Esophagus squamous epithelium (tissue), 4 donors: Measurements from ENCODE around the gene CSDE1.

Source experiments
- POLR2A ChIP-seq, 4 donors: fragments of 450-650 bp; IDR thresholded peaks; one replicate each; pipeline ENCODE4 v1.6.1; 2017; ENCODE audit warnings: antibody characterized with exemption in 4 of 4, mild to moderate bottlenecking in 4 of 4, moderate library complexity in 3 of 4
- TF ChIP-seq, protein P1 (sequence below), 6 experiments: fragments of 450-650 bp in 4 of 6; fragments of 200-600 bp in 2 of 6; sonication (generic) in 2 of 6; IDR thresholded peaks; one replicate each; pipeline ENCODE4 v1.5.1; 2016 to 2019; ENCODE audit warnings: antibody characterized with exemption in 6 of 6, mild to moderate bottlenecking in 4 of 6, moderate library complexity in 4 of 6

DNA sequence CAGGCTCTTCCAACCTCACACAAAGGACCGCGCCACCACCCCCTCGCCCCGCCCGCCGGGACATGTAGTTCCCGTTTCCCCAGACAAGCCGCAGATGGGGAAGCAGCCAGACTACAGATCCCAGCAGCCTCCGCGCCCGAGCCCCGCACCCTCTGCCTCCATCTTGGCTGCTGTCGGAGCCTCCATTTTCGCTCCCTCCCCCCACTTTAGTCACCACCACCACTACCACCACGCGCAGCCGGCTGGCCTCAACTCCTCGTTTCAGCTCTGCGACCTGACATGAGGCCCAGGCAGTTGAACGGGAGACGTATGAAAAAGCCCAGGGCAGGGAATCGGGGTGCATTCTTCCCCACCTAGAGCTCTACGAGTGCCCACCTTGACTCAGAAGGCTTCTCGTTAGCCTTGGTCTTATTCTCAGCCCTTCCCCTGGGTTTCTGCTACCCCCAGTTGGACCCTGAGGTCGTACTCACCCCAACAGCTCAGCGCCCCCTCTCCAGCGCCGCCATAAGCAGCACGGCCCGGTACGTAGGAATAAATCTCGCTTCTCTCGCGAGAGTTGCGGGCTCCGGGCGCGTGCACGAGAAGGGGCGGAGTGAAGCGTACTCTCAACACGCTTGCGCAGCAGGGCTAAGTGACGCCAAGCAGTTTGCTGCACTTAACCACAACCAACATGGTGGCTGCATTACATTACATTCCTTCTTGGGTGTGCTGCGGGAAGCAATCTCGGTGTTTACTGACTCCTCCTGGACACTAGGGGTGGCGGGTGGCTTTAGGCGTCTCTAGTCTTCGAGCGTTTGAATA lies at the start of gene CSDE1:
- TF ChIP-seq, protein P1, sequence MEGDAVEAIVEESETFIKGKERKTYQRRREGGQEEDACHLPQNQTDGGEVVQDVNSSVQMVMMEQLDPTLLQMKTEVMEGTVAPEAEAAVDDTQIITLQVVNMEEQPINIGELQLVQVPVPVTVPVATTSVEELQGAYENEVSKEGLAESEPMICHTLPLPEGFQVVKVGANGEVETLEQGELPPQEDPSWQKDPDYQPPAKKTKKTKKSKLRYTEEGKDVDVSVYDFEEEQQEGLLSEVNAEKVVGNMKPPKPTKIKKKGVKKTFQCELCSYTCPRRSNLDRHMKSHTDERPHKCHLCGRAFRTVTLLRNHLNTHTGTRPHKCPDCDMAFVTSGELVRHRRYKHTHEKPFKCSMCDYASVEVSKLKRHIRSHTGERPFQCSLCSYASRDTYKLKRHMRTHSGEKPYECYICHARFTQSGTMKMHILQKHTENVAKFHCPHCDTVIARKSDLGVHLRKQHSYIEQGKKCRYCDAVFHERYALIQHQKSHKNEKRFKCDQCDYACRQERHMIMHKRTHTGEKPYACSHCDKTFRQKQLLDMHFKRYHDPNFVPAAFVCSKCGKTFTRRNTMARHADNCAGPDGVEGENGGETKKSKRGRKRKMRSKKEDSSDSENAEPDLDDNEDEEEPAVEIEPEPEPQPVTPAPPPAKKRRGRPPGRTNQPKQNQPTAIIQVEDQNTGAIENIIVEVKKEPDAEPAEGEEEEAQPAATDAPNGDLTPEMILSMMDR (IDR thresholded peaks at IDR 0.05): peak in 5 of 6 experiments; percentile 14 to 45 (median 38)
- TF ChIP-seq POLR2A (IDR thresholded peaks at IDR 0.05): peak in 3 of 4 donors; percentile 28 to 93 (median 77)
